HG02970 (cell line): ENCODE measurements around the gene CLCN1.

Source experiments
- ATAC-seq: cut with Tn5 transposase; IDR thresholded peaks from one replicate; pipeline ENCODE4 v1.9.1; 2021; ENCODE audit warnings: mild to moderate bottlenecking, moderate library complexity, moderate number of reproducible peaks; ENCODE audit not compliant: unreplicated experiment, low FRiP score

Gene CLCN1

DNA sequence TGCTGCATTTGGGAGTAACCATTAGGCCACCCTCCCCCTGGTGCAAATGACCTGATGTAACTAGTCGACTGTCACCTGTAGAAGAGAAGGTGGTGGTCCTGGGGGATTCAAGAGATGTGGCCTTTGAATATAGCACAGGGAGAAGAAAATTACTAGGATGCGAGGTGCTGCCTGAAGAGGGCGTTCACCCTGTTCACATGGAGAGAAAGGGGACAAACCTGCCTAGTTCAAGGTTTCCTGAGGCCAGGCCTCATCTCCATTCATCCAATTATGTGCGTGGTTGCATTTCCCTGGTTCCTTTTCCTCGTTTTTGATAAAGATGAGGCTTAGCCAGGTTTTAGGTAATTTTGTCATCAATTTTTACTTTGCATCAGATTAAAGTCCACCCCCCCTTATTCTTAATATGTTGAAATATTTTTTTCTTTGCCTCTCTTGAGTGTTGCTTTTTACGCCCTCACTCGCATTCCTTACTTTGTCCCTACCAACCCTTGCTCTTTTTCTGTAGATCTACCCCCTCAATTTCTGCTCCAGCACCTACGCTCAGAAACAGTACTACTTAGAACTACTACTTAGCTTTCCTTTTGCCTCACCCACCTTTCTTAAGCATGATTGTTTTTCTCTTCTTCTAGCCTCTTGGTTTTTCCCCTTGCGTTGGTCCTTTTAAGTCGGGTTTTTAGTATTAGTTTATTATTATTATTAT lies 13.7 kb downstream of the CLCN1 start:
- ATAC-seq, result no peak

DNA sequence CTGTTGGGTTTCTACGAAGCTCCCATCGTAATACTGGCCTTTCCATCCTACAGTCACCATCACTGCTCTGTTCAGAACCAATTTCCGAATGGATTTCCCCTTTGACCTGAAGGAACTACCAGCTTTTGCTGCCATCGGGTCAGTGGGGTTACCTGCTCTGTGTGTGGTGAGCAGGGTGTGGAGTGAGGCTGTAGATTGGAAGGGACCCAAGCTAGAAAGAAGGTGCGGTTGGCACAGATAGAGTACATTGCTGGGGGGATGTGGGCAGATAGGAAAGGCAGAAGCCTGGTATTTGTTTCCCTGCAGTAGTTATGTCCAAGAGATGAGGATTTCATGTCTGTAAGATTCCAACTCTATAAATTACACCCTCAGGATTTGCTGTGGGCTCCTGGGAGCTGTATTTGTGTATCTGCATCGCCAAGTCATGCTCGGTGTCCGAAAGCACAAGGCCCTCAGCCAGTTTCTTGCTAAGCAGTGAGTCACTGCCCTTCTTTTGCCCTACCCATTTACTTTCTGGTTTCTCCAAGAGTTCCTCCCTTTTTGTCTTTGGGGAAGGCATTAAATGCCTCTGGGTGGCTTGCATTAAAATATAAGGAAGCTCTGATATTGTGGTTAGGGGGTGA lies 15.4 kb downstream of the CLCN1 start:
- no peak for ATAC-seq

DNA sequence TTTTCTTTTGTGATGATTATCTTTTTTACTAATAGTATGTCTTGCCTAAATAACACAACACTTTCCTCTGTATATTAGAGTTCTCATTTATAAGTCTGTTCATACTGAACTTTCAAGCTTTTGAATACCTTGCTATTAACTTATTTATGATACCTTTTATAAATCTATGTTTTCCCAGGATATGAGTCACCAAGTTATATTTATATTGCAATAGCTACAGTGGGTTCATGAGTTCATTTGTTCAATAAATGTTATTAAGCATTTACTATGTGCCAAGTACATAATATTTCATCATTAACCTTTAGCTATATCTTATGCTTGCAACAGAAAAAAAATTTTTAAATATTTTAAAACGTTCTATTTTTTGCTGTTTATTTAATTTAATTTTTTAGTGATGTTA lies 18.3 kb downstream of the CLCN1 start:
- ATAC-seq, result no peak

DNA sequence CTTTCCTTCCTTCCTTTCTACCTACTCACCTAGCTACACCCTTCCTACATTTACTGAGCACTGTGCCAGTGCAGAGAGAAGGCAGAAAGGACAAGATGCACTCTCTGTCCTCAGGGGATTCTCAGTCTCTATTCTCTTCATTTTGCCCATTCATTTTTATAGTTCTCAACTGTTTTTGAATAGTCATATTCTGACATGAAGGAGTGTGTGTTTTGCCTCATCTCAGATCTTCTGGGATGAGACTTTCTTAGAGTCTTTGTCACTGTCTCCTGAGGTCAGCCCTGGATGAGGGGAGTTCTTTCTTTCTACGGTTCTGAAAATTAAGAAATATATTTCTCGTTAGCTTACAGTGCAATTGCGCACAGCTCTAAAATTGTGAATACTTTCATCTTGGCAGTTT lies 21.3 kb downstream of the CLCN1 start:
- no peak for ATAC-seq

DNA sequence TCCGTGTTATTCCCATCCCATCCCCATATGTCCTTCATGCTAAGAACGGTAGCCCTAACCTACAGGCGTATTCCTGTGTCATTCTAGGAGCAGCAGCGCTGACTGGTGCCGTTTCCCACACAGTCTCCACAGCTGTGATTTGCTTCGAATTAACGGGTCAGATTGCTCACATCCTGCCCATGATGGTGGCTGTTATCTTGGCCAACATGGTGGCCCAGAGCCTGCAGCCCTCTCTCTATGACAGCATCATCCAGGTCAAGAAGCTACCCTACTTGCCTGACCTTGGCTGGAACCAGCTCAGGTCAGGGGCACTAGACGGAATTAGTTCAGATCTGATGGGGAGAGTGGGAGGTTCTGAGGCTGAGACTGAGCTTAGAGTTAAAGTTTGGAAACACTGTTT lies 25.9 kb downstream of the CLCN1 start:
- no peak for ATAC-seq

DNA sequence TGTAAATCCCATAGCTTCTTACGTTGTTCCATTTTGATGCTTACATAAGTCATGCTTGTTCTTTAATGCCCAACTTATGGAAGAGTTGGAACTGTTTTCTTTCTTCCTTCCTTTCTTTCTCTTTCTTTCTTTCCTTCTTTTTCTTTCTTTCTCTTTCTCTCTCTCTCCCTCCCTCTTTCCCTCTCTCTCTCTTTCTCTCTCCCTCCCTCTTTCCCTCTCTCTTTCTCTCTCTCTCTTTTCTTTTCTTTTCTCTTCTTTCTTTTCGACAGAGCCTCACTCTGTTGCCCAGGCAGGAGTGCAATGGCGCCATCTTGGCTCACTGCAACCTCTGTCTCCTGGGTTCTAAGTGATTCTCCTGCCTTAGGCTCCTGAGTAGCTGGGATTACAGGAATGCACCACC lies 27.7 kb downstream of the CLCN1 start:
- ATAC-seq, result no peak

DNA sequence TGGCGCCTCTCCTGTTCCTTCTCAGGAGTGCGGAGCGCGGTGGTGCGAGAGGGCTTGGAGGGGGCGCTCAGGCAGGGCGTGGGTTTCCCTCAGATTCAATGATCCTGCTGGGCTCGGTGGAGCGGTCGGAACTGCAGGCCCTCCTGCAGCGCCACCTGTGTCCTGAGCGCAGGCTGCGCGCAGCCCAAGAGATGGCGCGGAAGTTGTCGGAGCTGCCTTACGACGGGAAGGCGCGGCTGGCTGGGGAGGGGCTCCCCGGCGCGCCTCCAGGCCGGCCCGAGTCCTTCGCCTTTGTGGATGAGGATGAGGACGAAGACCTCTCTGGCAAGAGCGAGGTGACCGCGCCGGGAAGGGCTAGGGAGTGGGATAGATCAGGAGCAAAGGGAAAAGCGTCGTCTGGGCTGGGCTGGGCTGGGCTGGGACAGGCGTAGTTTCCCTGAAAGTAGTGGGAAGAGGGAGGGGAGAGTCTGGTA lies 29.6 kb downstream of the CLCN1 start:
- no peak for ATAC-seq

DNA sequence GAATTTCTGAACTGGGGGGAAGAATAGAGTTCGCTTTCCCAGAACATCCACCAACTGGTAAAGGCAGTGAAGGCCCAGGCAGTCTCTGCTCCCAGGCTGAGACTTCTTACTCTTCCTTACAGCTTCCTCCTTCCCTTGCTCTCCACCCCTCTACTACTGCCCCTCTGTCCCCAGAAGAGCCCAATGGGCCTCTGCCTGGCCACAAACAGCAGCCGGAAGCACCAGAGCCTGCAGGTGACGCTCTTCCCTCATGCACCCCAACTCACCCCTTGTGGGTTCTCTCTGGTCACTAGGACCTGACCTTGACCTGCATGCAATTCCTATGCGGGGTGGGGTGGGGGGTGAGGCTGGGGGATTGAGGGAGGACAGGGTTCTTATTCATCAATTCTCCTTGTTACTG lies 30.1 kb downstream of the CLCN1 start:
- no peak for ATAC-seq

DNA sequence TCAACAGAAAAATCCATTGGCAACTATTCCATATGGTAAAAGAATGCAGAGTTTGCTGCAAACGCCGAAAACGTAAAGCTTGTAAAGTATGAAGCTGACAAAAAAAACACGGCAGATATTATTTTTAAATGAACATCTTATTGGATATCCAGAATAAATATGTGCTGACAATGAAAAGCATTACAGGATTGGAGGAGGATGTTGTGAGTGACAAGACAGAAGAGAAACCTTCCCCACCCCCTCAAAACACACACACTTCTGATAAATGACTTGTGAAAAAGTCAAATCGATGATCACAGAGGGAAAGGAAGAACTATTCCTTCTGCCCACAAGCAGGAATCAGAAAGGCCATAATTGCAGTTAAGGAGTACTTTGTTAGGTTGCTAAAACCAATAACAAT lies 32.0 kb downstream of the CLCN1 start:
- no peak for ATAC-seq

DNA sequence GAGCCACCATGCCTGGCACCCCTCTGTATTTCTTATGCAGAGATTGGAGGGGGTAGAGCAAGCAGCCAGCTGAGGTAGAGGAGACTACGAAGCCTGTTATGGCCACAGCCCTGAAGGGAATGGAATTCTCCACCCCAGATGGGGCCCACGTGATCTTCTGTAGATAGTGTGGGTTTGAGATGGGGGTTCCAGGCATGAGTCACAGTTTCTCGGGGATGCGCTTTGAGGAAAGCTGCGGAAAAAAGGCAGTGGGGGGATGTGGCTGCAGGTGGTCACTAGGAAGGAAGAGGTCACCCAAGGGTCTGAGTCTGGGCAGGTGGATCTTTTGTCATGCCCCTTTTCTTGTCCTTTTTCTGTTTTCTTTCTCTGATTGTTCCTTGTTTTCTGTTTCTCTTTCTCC lies 35.1 kb downstream of the CLCN1 start:
- no peak for ATAC-seq

DNA sequence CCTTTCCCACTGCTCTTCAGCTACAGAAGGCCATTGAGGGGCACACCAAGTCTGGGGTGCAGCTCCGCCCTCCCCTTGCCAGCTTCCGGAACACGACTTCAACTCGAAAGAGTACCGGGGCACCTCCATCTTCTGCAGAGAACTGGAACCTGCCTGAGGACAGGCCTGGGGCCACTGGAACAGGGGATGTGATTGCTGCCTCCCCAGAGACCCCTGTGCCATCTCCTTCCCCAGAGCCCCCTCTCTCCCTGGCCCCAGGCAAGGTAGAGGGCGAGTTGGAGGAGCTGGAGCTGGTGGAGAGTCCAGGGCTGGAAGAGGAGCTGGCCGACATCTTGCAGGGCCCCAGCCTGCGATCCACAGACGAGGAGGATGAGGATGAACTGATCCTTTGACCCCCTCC lies 35.7 kb downstream of the CLCN1 start:
- ATAC-seq, result no peak

DNA sequence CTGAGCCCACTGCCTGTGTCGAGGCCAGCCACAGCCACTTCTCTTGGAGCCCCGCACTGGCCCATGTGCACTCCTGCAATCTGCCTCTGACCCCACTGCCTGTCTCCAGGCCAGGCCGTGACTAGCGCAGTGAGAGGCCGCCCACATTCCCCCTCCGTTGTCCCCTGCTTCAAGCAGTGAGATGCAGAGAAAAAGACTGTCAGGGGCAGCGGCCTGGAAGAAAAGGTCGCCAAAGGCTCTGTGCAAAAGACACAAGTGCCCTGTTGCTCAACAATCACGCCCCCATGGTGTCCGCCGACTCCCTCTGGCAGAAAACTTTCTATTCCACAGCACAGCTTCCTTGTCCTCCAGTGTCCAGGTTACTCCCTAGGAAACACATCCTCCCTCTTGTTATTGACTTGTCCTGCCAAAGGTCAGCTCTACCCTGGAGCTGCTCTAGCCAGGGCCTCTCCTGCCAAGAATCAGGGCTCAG lies 36.7 kb downstream of the CLCN1 start:
- ATAC-seq, result no peak

DNA sequence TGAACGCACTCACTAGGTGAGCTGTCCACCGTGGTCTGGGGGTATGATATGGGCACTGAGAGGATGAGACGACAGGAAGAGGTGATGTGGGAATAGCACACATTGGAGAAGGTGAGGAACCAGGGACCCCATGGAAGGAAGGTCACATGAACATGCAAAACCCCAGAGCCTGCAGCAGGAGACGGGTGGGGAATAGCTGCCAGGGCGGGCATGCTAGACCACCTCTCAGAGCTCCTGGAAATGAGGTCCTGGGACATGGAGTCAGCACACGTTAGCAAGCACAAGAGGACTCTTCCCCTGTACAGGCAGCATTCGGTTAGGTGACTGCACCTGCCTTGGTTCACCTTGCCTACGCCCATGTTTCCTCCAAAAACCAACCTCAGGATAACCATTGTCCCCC lies 38.5 kb downstream of the CLCN1 start:
- no peak for ATAC-seq

DNA sequence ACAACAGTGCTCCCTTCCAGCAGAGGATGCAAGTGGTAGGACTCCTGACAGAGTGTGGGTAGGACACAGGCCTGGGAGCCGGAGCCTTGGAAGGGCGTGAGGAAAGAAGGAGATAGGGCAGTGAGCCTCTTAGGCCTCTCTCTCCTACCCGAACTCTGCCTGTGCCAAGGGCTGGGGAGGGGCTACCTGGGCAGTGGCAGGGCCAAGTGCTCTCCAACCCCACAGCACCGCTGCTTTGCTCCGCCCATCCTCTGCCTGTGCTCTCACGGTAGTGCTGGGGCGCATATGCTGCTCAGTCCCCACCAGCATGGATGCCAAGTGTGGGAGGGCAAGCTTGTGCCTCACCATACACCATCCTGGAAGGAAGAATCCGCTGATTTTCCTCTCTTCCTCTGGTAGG lies 39.1 kb downstream of the CLCN1 start:
- ATAC-seq, result no peak

DNA sequence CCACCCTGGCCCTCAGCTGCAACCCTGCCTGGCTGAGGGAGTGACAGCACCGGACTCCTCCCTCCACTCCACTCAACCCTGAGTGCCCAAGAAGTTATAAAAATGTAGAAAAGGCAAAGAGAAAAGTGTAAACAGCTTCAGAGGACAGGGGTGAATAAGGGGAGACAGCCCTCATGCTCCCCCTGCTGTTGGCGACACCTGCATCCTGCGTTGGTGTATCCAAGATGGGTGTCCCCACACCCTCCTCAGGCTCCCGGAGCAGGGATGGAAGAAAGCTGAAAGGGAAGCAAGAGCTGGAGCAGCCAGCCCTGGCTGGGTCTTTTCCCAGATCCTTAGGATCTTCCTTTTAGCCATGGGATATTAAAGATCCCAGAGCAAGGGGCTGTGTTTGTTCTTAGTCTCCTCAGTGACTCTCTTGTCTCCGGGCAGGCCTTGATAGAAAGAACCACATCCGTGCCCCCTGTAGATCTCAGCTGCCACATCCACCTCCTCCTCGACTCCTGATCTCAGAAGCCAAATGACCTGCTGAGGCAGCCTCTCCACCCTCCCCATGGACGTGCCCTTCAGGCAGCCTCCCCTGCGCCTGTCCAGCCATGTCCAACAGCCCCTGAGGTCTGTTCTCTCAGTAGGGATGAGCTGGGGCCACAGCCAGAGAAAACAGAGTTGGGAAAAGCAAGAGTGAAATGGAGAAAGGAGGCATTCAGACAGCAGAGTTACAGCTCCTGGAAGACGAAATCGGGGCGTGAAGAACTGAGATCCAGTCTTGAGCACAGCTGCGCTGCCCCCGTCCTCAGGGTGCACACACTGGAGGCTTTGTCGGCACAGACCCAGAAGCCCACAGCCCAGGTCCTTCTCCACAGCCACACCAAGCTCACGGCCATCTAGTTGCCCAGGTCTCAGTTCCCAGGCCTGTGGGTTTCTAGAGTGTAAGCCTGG lies 39.8 kb downstream of the CLCN1 start:
- no peak for ATAC-seq

DNA sequence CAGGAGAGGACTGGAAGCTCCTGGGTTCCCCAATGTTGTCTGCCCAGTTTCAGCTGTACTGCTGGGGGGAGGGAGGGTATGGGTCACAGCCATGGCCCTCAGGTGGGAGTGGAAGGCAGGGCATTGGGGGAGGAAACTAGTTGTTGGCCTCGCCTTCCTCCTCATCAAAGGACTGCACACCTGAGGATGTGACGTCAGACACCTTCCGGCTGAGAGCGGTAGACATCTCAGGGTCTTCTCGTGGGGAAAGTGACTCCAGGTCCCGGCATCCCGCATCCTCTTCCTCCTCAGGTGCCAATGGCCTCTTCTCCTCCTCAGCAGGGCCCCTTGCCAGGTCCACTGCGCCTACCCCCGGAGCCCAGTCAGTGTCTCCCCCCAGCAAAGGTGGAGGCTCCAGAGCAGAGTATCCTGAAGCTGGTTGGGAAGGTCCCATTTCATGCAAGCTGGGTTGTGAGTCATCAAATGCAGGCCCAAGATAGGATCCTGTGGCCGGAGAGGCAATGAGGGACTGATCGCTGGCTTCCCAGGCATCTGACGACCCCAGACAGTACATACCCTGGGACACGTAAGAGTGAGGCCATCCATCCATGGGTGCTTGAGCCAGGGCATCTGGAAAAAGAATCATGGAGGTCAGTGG lies 40.6 kb downstream of the CLCN1 start:
- ATAC-seq, result no peak

DNA sequence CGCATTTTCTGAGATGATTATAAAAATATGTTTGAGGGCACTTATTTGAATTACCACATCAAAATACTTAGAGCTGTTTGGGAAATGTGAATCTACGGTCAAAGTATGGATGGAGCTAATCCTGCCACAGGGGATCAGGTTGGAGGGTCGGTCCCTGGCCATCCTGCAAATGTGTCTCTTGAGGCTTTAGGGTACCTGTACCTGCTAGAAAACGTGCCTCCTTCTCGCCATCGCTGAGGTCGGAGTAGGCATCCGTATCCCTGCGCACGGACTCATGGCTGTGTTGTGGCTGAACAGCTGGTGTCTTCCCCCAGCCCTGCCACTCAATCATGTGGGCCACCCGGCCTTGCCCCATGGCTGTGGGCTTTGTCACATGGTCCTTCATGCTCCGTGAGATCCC lies 42.7 kb downstream of the CLCN1 start:
- ATAC-seq, result no peak

DNA sequence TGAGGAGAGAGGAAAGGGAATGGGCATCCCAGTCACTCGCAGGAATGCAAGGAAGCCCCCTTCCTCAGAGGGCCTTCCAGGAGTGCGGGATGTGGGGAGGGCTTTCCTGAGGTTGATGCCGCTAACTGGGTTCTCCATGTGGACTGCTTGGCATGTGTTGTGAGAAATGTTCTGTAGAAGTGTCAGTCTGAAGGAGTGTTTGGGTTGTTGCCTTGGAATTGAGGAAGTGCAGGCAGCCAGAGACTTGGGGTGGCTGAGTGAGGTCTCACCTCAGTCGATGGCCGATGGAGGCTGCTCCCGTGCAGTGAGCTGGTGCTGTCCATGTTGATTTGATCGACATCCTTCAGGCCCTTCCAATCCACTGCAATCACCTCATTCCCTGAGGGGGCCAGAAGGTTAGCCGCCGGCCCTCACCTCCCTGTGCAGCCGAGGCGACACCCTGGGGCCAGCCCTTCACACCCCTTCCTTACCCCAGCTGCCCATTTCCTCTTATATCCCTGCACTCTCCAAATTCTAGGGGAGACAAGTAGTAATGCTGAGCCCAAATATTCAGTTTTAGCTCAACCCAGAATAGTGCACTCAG lies 44.0 kb downstream of the CLCN1 start:
- no peak for ATAC-seq

DNA sequence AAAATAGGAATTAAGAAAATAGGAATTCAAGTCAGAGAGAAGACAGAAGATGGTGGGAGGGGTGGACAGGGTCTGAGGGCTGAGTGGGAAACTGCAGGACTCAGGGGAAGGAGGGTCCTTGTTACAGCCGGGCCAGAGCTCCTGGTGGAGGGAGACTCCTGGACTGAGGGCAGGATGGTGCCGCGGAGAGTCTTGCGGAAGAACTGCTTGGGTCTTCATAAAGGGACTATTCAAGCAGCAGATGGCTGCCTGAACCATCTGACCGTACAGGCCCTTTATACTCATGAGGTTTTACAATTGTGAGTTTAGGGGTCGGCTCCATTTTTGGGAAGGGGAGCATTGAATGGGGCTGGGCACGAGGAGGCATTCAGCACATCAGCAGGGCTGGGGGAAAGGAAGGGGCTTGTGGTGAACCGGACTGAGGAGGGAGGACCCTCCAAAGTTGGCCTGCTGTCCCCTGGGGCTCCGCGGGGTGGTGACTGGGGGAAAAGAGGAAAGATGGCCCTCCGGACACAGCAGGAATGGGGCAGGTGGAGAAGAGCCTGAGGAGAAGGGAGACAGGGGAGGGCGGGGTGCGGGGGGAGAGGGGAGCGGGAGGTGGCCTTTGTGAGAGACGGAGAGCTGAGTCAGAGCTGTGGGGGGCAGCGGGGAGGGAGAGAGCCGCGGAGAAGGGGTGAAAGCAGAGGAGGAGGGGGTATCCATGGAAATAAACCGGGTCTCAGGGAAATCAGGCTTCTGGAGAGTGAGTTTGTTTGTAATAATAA lies 45.1 kb downstream of the CLCN1 start:
- ATAC-seq, result no peak
